HG03139 (cell line): ENCODE measurements around the gene SPDYE18.
"Not testable (repeated sequence)": the region's sequence is repeated elsewhere in the genome, so short reads cannot be mapped to it uniquely, and the experiment has no call there.

Experiments used
- ATAC-seq: cut with Tn5 transposase; IDR thresholded peaks from one replicate; pipeline ENCODE4 v1.9.1; 2021; ENCODE audit not compliant: unreplicated experiment

Gene SPDYE18

GRCh38 chr7:77062557-77062956 is at the start of gene SPDYE18:
SPDYE18 (minus strand) TSS chr7:77062558; CDS start chr7:77060512, 2,046 bp downstream.
- not testable (repeated sequence) for ATAC-seq

- not testable (repeated sequence) for ATAC-seq
Measured at GRCh38 chr7:77108362-77108761, 46.0 kb upstream of the SPDYE18 start.

GRCh38 chr7:77107659-77108058 is 45.3 kb upstream of the SPDYE18 start:
- not testable (repeated sequence) for ATAC-seq

- not testable (repeated sequence) for ATAC-seq
Measured at GRCh38 chr7:77105904-77106303, 43.5 kb upstream of the SPDYE18 start.

- ATAC-seq: not testable (repeated sequence)
Measured at GRCh38 chr7:77102671-77103070, 40.3 kb upstream of the SPDYE18 start.

GRCh38 chr7:77101187-77101586 is 38.8 kb upstream of the SPDYE18 start:
- ATAC-seq: not testable (repeated sequence)

GRCh38 chr7:77100501-77100900 is 38.1 kb upstream of the SPDYE18 start:
- not testable (repeated sequence) for ATAC-seq

GRCh38 chr7:77092301-77092700 is 29.9 kb upstream of the SPDYE18 start:
- not testable (repeated sequence) for ATAC-seq

GRCh38 chr7:77082192-77082591 is 19.8 kb upstream of the SPDYE18 start:
- not testable (repeated sequence) for ATAC-seq

GRCh38 chr7:77080236-77080635 is 17.9 kb upstream of the SPDYE18 start:
- not testable (repeated sequence) for ATAC-seq

GRCh38 chr7:77079624-77080023 is 17.3 kb upstream of the SPDYE18 start:
- not testable (repeated sequence) for ATAC-seq

- ATAC-seq: not testable (repeated sequence)
Measured at GRCh38 chr7:77079112-77079511, 16.8 kb upstream of the SPDYE18 start.

GRCh38 chr7:77077060-77077459 is 14.7 kb upstream of the SPDYE18 start:
- not testable (repeated sequence) for ATAC-seq

GRCh38 chr7:77074786-77075396 is 12.5 kb upstream of the SPDYE18 start:
- ATAC-seq: not testable (repeated sequence)

GRCh38 chr7:77071108-77071507 is 8.8 kb upstream of the SPDYE18 start:
- ATAC-seq: not testable (repeated sequence)

GRCh38 chr7:77065869-77066268 is 3.5 kb upstream of the SPDYE18 start:
- not testable (repeated sequence) for ATAC-seq

- not testable (repeated sequence) for ATAC-seq
Measured at GRCh38 chr7:77063732-77064131, 1.4 kb upstream of the SPDYE18 start.

GRCh38 chr7:77032261-77032660 is 30.1 kb downstream of the SPDYE18 start, which contains the start of gene SPDYE17:
SPDYE17 (minus strand) TSS chr7:77032361; CDS start chr7:77030570, 1,791 bp downstream.
- not testable (repeated sequence) for ATAC-seq

GRCh38 chr7:77026349-77026748 is 36.0 kb downstream of the SPDYE18 start:
- ATAC-seq: not testable (repeated sequence)

- not testable (repeated sequence) for ATAC-seq
Measured at GRCh38 chr7:77010074-77010680, 52.2 kb downstream of the SPDYE18 start.

- not testable (repeated sequence) for ATAC-seq
Measured at GRCh38 chr7:77008000-77008399, 54.4 kb downstream of the SPDYE18 start.
